Panc1 (cell line): Measurements from ENCODE around the gene HINT3. TPM values are rescaled to one million over a fixed set of nuclear protein-coding genes. Genes with fewer than 3 reads are reported as not detected.

Experiments used
- ATAC-seq: fragments of 200-7000 bp; cut with Tn5 transposase; 2 replicates; pipeline ENCODE4 v1.9.1; 2020; ENCODE audit warnings: mild to moderate bottlenecking, moderate library complexity
- BruUV-seq: library from RNA; stranded (reverse); fragments of 400-500 nt; replicated peaks from 2 replicates; lab custom pipeline; 2021; lab: Mats Ljungman, UMichigan
- CTCF ChIA-PET: fragments of 300-600 bp; sonication (Branson Sonifier 250); formaldehyde crosslinking; loops from one replicate; lab custom pipeline; 2022; ENCODE audit warnings: antibody characterized with exemption; lab: Charles Lee
- POLR2A ChIA-PET: fragments of 300-600 bp; sonication (Branson Sonifier 250); formaldehyde crosslinking; loops from one replicate; lab custom pipeline; 2022; ENCODE audit warnings: antibody characterized with exemption; lab: Charles Lee
- DNase-seq: peaks from one replicate; pipeline ENCODE4 v3.0.0-alpha.2; 2010; ENCODE audit warnings: low read depth, low spot score
- H3K27ac ChIP-seq: 2 replicates; pipeline ENCODE4 v1.5.1; 2011; ENCODE audit warnings: mild to moderate bottlenecking, low read length, inconsistent platforms
- H3K27me3 ChIP-seq: fragments of 200-500 bp; sonication (Bioruptor generic); 2 replicates; pipeline ENCODE4 v1.6.0; 2014; ENCODE audit warnings: low read length, inconsistent platforms; ENCODE audit not compliant: control insufficient read depth, insufficient read depth
- H3K36me3 ChIP-seq: fragments of 200-500 bp; sonication (Bioruptor generic); 2 replicates; pipeline ENCODE4 v1.5.1; 2014; ENCODE audit warnings: inconsistent platforms, mild to moderate bottlenecking, low read length, moderate library complexity; ENCODE audit not compliant: control insufficient read depth, insufficient read depth
- H3K4me1 ChIP-seq: 2 replicates; pipeline ENCODE4 v1.5.1; 2011; ENCODE audit warnings: inconsistent platforms, mild to moderate bottlenecking, low read length, moderate library complexity; ENCODE audit not compliant: control insufficient read depth, insufficient read depth
- H3K4me3 ChIP-seq, 2 experiments: 2 replicates each; pipeline ENCODE4 v1.5.1; 2011 to 2012; ENCODE audit warnings: low read depth in 2 of 2, low read length in 2 of 2, mild to moderate bottlenecking in 2 of 2, inconsistent platforms in 1 of 2, moderate library complexity in 1 of 2
- H3K9me3 ChIP-seq: fragments of 200-500 bp; sonication (Bioruptor generic); 2 replicates; pipeline ENCODE4 v1.5.1; 2014; ENCODE audit warnings: low read depth, mild to moderate bottlenecking, inconsistent platforms, low read length, moderate library complexity; ENCODE audit not compliant: control insufficient read depth, insufficient read depth
- POLR2AphosphoS5 ChIP-seq: IDR thresholded peaks from 2 replicates; pipeline ENCODE4 v1.6.1; 2012; ENCODE audit warnings: mild to moderate bottlenecking, low read depth, low read length, moderate library complexity
- REST ChIP-seq, 2 experiments: IDR thresholded peaks; 2 replicates each; pipeline ENCODE4 v1.6.1; 2011 to 2012; ENCODE audit warnings: low read depth in 2 of 2, control low read depth in 1 of 2, low read length in 1 of 2, mild to moderate bottlenecking in 1 of 2, moderate library complexity in 1 of 2; ENCODE audit not compliant: insufficient read depth in 1 of 2
- SIN3A ChIP-seq: IDR thresholded peaks from 2 replicates; pipeline ENCODE4 v1.6.1; 2012; ENCODE audit warnings: low read depth, mild to moderate bottlenecking, low read length, moderate library complexity, borderline replicate concordance; ENCODE audit not compliant: insufficient read depth
- TCF7L2 ChIP-seq: IDR thresholded peaks from 2 replicates; pipeline ENCODE4 v1.6.1; 2011; ENCODE audit warnings: mild to moderate bottlenecking, low read depth, low read length, inconsistent platforms
- in situ Hi-C: cut with HindIII; loops from 2 replicates; pipeline ENCODE4 v1.10.0; 2016; ENCODE audit warnings: low sequenced_read_pairs, low pct_unique_long_range_greater_than_20kb
- intact Hi-C: fragments of 100-400 bp; cut with micrococcal nuclease; formaldehyde crosslinking; loops from one replicate; pipeline ENCODE4 v1.10.0; 2022; ENCODE audit not compliant: unreplicated experiment
- total RNA-seq: library from RNA; stranded (reverse); gene quantifications from one replicate; pipeline ENCODE4 v1.2.1, GENCODE V29; 2021; ENCODE audit not compliant: unreplicated experiment
- TF ChIP-seq, protein P1 (sequence below): fragments of 450-650 bp; IDR thresholded peaks from 2 replicates; pipeline ENCODE4 v1.5.1; 2017; ENCODE audit warnings: mild to moderate bottlenecking

The HINT3 gene
- total RNA-seq, 1 experiment from 2014 or later: 11.5 TPM

DNA sequence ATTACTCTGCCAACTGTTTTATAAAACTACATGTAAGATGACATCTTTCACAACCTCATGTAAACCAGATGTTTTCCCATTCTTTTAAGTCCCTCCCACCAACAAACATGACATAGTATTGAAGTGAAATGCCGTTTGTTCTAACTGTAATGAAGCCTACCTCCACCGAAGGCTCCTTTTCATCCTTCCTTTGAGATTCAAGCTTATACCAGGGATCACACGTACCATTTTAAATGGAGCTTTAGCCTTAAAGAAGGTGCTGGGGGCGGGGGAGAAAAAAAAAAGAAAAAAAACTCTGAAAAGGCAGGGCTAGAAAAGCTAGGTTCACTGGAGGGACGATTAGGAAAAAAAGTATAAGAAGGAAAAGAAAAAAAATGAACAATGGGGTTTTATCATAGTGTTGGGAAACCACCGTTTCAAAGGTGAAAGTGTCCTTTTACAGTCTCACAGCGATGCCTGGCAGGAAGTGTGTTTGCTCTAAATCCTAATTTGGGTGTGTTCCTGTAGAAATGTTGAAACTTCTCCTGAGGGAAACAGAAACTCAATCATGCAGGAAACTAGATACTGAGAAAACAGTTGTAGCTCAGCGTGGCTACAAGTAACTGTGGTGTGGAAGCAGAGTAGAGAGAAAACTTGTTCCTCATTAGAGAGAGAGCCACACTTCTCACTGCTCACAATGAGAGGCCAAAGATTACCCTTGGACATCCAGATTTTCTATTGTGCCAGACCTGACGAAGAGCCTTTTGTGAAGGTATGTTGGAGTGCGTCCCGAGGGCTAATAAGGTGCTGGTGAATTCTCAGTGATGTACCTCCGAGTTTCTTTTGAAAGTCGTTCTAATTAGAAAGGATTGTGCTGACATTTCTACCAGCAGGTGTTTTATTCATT is 37.6 kb upstream of the HINT3 start:
- intact Hi-C loops: no loop called here

DNA sequence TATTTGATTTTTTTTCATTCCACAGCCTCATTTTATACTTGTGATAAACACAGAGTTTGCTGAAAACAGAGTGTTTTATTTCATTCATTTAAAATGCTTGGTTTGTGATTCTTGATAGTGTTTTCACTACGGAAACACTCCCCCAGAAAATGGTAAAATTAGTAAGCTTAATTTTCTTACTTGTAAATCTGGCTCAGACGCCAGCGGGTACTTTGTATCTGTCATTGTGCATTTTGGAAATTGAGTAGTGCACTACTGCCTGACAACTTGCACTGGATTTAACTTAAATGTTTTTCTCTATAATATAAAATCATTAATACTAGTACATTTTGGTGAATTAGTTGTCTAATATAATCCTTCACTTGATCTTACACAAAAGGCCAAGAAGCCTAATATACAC is 37.0 kb upstream of the HINT3 start:
- Histone ChIP-seq H3K27ac (no peak overlapping the region), H3K9me3 (no peaks in the 10 kb centered on the region), H3K27me3 (no peaks in the 10 kb centered on the region), H3K36me3 (peaks cover 5% of the 10 kb centered on the region), H3K4me3 (no peak overlapping the region), H3K4me1 (0 out of 2 replicates have a peak, but pooled peaks cover 3% of the 10 kb centered on the region)
- ATAC-seq (no peak), DNase-seq (no peak)
- POLR2A ChIA-PET: interaction anchor here (0.6 kb wide), 1 partner anchor 46 kb away, joined by 5 read pairs; no protein-coding TSS in a partner anchor
- in situ Hi-C loops: no loop called here
- intact Hi-C loops: no loop called here
- no peak for TF ChIP-seq TCF7L2
- TF ChIP-seq SIN3A: no peak
- TF ChIP-seq, protein P1, sequence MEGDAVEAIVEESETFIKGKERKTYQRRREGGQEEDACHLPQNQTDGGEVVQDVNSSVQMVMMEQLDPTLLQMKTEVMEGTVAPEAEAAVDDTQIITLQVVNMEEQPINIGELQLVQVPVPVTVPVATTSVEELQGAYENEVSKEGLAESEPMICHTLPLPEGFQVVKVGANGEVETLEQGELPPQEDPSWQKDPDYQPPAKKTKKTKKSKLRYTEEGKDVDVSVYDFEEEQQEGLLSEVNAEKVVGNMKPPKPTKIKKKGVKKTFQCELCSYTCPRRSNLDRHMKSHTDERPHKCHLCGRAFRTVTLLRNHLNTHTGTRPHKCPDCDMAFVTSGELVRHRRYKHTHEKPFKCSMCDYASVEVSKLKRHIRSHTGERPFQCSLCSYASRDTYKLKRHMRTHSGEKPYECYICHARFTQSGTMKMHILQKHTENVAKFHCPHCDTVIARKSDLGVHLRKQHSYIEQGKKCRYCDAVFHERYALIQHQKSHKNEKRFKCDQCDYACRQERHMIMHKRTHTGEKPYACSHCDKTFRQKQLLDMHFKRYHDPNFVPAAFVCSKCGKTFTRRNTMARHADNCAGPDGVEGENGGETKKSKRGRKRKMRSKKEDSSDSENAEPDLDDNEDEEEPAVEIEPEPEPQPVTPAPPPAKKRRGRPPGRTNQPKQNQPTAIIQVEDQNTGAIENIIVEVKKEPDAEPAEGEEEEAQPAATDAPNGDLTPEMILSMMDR: no peak
- no peak for TF ChIP-seq REST (IDR thresholded peaks at IDR 0.05; ENCODE audit: insufficient read depth in 1 of 2, low read depth in 2 of 2, low read length in 1 of 2)
- TF ChIP-seq POLR2AphosphoS5: no peak
- CTCF ChIA-PET: no interaction called here
- no TSS peak for BruUV-seq

More for the DNA sequence above, 37.6 kb upstream of the HINT3 start:
- DNase-seq (no peak), ATAC-seq (no peak)
- H3K36me3 ChIP-seq: peaks cover 8% of the 10 kb centered on the region
- no peak overlapping the region for H3K27ac ChIP-seq
- H3K4me3 ChIP-seq: no peak overlapping the region
- H3K4me1 ChIP-seq: 0 out of 2 replicates have a peak, but pooled peaks cover 3% of the 10 kb centered on the region
- in situ Hi-C loops: no loop called here
- no peak for TF ChIP-seq REST (IDR thresholded peaks at IDR 0.05; ENCODE audit: insufficient read depth in 1 of 2, low read depth in 2 of 2, low read length in 1 of 2)
- TSS peak; percentile 38 for BruUV-seq
- ChIA-PET POLR2A (interaction anchor here (0.7 kb wide), 1 partner anchor 30 kb away, joined by 4 read pairs; no protein-coding TSS in a partner anchor), CTCF (no interaction called here)
- H3K27me3 ChIP-seq: no peaks in the 10 kb centered on the region
- no peaks in the 10 kb centered on the region for H3K9me3 ChIP-seq
